COR-L47 (cell line): Measurements from ENCODE around the gene RPL26.
"Not testable (repeated sequence)": the region's sequence is repeated elsewhere in the genome, so short reads cannot be mapped to it uniquely, and the experiment has no call there.

Experiments
- DNase-seq: peaks from one replicate; lab custom pipeline; 2025; lab: John Stamatoyannopoulos, UW

RPL26 gene

GRCh38 chr17:8394497-8394896 is 11.5 kb upstream of the RPL26 start:
- DNase-seq, result not testable (repeated sequence)

GRCh38 chr17:8393470-8394231 is 10.7 kb upstream of the RPL26 start:
- no peak for DNase-seq

GRCh38 chr17:8392674-8393469 is 9.9 kb upstream of the RPL26 start:
- no peak for DNase-seq

- DNase-seq, result no peak
Observed at GRCh38 chr17:8392274-8392673, 9.3 kb upstream of the RPL26 start.

- DNase-seq, result no peak
Observed at GRCh38 chr17:8391711-8392110, 8.7 kb upstream of the RPL26 start.

GRCh38 chr17:8387914-8388651 is 5.1 kb upstream of the RPL26 start:
- no peak for DNase-seq

- DNase-seq, result no peak
Observed at GRCh38 chr17:8386841-8387240, 3.8 kb upstream of the RPL26 start.

GRCh38 chr17:8384801-8385378 is 1.9 kb upstream of the RPL26 start:
- DNase-seq, result no peak

GRCh38 chr17:8382880-8383142 is 182 bp downstream of the RPL26 start:
- no peak for DNase-seq

GRCh38 chr17:8382052-8382879 is 727 bp downstream of the RPL26 start:
- DNase-seq, result no peak

GRCh38 chr17:8380049-8380448 is 2.9 kb downstream of the RPL26 start:
- no peak for DNase-seq

GRCh38 chr17:8378117-8378516 is 4.9 kb downstream of the RPL26 start:
- not testable (repeated sequence) for DNase-seq

- no peak for DNase-seq
Observed at GRCh38 chr17:8377422-8377821, 5.6 kb downstream of the RPL26 start.

- DNase-seq, result peak; percentile 63
Observed at GRCh38 chr17:8376271-8377067, 6.5 kb downstream of the RPL26 start, which contains the start of gene KRABD2. TSS of gene KRABD2 (minus strand) at chr17:8376704.

GRCh38 chr17:8375738-8376259 is 7.2 kb downstream of the RPL26 start:
- no peak for DNase-seq

GRCh38 chr17:8373856-8374255 is 9.1 kb downstream of the RPL26 start:
- not testable (repeated sequence) for DNase-seq

GRCh38 chr17:8372422-8372821 is 10.6 kb downstream of the RPL26 start:
- no peak for DNase-seq

GRCh38 chr17:8371786-8372185 is 11.2 kb downstream of the RPL26 start:
- no peak for DNase-seq

- DNase-seq, result no peak
Observed at GRCh38 chr17:8369944-8370343, 13.0 kb downstream of the RPL26 start.

- no peak for DNase-seq
Observed at GRCh38 chr17:8368193-8368592, 14.8 kb downstream of the RPL26 start.

- no peak for DNase-seq
Observed at GRCh38 chr17:8366231-8366630, 16.8 kb downstream of the RPL26 start.
